GM19397 (cell line): ENCODE measurements around the gene SMOC2.

Source experiments
- ATAC-seq: cut with Tn5 transposase; IDR thresholded peaks from one replicate; pipeline ENCODE4 v1.9.1; 2021; ENCODE audit warnings: mild to moderate bottlenecking, moderate library complexity; ENCODE audit not compliant: unreplicated experiment

Gene SMOC2

DNA sequence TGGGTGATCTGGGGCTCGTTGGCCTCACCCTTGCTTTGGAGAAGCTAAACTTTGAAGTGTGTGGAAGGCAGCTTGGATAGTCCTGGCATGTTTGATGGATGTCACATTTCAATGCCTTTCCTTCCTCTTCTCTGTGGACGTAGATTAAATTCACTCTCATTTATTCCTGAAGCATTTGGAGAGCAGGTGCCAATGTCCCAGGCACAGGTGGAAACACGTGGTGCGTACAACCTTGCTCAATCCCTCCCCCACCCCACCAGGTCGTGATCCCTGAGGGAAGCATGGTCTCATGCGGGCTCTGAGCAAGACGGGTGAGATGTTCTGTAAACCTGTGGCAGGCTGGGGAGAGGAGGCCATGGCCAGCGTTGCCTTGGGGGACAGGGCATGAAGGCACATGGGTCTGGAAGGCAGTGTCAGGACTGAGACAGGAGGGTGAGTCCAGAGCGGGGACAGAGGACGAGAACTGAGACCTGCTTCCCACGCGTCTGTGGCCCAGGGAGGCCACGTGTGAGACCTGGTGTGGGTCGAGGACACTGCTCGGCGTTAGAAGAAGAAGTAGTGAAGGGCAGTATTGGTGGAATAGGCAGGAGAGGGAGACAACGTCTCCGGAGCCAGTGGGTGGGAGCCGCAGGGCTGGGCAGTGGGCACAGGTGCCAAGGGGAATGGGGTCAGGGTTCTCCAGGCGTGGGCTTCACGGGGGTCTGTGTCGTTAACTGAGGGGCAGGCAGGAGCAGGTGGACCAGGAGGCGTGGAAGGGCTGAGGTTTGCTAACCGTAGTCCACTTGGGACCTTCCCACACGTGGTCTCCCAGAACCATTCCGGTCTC, 34.4 kb downstream of the SMOC2 start:
- no peak for ATAC-seq

DNA sequence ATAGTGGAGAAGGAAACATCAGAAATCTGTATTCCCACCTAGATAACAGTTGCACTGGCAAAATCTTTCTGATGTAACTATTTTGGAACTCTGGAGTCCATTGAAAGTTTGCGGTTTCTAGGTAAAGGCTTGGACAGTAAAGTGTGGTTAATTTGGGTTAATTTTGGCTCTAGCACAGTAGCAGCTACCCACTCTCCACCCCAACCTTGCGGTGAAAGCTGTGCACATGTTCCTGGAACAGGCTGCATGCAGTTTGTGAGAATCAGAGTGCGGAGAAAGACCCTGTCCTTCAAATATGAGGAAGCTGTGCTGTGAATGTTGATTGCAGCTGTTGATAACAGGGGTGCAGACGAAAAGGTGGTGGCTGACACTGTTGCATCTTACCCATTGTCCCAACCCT, 38.4 kb downstream of the SMOC2 start:
- ATAC-seq: no peak

DNA sequence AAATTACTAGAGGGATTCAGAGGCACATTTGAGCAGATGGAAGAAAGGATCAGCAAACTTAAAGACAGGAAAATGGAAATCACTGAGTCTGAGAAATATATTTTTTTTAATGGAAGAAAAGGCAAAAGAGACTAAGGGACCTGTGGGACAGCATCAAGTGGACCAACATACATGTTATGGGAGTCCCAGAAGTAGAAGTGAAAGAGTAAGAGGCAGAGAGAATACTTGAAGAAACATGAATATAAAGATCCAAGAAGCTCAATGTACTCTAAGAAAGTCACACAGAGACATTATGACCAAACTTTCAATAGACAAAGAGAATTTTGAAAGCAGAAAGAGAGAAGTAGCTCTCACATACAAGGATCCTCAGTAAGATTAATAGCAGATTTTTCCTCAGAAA, 39.5 kb downstream of the SMOC2 start:
- ATAC-seq: no peak

DNA sequence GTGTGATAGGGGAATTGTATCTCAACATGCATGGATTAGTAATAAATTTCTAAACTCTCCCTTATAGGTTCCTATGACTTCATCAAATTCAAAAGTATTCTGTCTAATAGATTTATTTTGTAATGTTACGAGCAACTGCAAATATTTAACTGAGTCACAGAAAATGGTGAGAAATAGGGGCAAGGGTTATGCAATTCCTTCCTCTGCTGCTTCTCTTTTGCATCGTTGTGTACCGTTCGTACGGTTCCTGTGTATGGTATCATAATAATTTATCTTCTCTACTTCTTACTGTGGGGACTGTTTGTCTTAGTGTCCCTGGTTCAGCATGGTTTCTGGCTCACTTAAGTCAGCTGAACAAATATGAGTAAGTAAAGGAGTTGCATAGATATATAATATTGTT, 44.8 kb downstream of the SMOC2 start:
- ATAC-seq: no peak

DNA sequence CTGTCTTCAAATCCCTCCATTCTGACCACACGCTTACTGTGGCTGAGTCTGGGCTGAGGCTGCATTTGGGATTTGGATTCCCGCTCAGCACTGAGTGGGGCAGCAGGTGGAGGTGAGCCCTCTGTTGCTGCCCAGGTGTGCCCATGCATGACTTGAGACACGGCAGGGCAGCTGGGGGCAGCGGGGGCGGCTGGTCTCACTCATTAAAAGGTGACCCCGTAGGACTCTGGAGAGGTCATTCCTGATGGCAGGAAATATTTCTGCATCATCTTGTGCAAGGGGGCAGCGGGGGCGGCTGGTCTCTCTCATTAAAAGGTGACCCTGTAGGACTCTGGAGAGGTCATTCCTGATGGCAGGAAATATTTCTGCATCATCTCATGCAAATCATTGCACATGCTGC, 49.8 kb downstream of the SMOC2 start:
- no peak for ATAC-seq

DNA sequence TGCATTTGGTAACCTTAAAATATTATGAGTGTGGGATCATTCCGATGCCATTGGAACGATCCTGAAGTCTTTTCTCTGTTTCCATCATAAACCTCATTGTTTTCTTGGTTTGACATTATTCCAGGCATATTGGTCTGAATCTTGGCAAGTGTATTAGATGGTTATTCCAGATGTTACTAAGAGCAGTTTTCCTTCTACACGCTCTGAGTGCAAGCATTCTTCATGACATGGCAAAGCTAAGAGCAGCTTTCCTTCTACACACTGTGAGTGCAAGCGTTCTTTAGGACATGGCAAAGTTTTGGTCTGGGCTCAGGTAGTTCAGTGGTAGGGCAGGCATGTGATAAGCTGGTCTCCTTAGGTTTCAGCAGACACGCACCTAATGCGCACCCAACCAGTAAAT, 53.0 kb downstream of the SMOC2 start:
- no peak for ATAC-seq

DNA sequence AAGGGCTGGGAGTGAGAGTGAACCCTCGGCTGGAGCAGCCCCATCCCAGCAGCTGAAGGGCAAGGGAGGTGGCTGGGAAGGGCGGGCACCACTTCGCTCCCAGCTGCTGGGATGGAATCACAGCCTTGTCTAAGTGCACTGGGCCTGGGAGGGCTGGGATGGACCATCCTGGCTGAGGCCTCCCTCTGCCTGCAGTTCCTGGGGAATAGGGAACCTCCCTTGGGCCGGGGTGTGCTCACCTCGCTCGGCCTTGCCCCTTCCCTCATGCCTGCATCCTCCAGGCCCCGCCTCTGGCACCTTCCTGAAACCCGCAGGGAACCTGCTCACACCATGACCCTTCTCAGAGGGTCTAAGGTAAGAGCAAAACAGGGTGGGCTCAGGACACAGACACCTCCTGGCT, 53.7 kb downstream of the SMOC2 start:
- no peak for ATAC-seq

DNA sequence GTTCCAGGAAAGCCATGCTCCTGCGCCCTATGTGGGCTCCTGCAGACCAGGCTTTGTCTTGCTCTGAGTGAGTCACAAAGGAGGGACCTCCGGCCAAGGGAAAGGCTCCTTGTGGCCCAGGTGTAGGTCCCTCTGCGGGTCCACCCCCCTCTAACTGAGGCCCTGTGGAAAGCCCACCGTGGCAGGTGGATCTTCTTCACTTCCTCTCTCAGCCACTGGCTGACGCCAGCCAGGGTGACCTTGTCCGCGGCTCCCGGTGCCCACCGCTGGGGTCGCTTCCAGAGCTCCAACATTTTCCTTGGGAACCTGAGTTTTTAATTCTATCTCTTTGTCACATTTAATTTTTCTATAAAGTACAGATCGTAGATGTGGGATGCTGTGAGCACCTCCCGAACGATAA, 54.1 kb downstream of the SMOC2 start:
- ATAC-seq: no peak

DNA sequence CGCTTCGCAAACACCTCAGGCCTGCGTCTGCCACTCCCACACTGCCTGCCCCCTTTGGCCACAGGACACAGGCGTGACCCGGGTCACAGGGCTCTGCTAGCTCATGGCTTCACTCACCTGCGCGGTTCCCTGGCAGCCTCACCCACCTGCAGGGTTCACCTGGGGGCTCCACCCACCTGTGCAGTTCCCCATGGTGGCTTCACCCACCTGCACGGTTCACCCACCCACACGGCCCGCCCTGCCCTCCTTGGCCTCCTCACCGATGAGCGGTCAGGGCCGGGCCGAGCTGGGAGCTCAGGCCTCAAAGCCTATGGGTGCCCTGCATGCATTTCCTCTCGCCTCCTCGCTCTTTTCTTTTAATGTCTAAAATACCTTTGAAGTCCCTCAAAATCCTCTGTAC, 54.7 kb downstream of the SMOC2 start:
- no peak for ATAC-seq

DNA sequence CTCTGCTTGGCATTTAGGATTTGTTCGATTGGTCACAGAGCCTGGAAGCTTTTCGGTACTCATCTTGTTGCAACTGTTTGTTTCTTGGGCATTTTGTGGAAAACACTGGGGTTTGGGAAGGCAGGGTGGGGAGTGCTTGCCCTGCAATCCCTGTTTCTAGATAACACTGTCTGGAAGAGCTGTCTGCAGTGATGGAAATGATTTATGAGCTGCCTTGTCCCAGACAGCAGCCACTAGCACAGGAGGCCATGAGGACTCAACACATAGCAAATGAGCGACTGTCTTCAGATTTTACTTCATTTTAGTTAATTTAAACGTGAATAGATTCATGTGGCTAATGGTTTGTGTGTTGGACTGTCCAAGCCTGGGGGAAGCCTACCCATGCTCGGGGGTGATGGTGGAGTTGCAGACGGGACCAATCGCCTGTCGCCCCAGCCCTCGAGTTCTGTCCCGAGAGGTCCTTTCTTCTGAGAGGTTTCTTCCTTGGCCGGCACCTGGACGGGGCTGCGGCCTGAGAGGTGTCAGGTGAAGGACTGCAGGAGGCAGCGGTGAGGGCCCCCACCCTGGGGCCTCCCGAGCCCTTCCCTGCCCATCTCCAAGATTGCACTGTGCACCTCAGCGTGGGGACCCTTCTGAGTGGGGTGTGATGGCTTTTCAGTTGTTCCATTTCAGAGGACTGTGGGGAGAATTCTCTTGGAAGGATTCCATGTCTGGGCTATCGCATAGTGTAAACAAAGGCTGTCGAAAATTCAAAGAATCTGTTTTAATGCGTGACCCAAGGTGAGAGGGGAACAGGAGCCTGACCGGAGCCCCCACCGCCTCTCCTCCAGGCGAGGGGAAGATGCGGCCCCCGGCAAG, 55.4 kb downstream of the SMOC2 start:
- ATAC-seq: no peak

DNA sequence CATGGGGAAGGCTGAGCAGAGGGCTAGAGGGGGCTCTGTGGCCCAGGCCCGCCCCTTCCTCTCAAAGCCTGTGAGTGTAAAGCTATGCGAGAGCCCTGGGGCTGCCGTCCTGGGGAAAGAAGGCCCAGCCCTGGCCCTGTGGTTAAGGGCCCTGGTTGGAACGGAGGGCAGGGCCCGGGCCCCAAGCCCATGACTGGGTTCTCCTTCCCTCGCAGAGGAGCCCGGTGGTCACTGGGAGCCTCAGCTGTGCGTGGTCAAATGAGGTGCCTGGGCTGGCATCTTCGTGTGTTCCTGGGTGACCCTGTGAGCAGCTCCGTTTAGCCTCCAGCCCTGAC, 56.0 kb downstream of the SMOC2 start:
- no peak for ATAC-seq

DNA sequence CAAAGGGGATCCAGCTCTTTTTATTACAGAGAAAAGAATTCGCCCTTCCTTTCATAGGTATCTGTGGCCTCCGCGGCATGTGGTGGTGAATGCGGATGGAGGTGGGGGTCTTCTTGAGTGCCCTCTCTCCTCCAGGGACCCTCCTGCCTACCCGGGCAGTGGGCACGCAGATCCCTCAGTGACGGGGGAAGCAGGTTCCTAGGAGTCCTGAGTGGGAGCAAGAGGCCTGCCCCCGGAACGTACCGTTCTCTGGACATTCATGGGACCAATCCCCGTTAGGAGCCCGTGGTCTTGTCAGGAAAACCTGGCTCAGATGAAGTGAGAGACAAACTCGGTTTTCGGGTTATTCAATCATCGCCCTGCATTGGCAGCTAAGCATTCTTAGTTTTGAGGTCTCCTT, 56.4 kb downstream of the SMOC2 start:
- ATAC-seq: no peak

DNA sequence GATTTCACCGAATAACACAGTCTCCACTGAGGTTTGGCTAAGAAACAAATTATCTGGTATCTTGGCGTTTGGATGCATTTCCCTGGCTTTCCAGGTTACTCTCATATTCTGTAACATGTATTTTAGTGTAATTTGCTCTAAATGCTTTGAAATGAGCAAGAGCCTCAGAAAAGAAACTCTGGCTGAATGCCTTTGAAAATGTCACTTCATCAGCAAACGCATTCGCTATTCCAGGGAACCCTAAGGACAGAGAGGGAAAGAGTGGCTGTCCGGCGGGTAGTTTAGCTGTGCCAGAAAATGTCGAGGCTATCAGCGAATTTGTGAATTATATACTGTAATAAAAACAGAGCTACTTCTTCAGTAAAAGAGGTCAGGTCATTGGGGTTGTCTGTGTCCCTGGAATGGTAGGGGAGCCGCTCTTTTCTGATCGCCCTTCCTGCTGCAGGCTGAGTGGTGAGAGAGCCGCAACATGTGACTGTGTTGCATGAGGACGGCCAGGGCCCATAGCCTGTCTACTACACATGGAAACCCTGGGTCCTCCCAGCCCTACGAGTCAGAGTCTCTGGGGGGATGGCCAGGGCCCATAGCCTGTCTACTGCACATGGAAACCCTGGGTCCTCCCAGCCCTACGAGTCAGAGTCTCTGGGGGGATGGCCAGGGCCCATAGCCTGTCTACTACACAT, 57.3 kb downstream of the SMOC2 start:
- ATAC-seq: no peak

DNA sequence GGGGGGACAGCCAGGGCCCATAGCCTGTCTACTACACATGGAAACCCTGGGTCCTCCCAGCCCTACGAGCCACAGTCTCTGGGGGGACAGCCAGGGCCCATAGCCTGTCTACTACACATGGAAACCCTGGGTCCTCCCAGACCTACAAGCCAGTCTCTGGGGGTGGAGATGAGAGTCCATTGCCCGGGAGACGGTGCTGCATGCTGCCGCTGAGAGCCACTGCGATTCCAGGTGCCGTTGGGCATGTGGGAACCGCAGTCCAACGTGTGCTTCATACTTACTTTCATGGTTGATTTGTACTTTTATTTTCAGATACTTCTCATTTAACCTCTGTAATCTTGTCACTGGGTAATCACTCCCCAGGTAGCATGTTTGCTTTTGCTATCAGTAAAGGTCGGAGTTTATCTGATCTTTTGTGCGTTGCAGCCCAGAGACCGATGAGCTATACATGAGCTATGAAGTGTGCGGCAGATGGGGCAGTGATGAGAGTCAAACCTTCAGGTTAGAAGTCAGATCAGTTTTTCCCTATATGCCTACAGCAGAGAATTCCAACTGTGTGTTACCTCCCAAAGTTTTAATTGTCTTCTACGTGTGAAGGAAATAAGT, 58.2 kb downstream of the SMOC2 start:
- no peak for ATAC-seq

DNA sequence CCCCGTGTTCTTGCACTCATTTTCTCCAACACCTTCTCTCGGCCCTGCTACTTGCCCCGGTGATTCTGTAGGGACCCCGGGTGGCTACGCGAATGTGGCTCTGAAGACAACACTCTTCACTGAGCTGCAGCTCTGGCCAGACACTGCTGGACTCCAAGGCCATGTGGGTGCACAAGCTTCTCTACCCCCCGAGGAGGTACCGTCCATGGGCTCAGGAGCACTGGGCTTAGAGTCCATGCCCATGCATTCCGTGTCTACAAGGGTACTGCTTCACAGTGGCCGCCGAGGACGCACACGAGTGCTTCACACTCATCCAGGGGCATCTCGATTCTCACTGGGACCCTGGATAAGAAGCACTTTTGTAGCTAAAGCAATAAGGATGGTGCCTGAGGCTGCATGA, 59.5 kb downstream of the SMOC2 start:
- ATAC-seq: no peak

DNA sequence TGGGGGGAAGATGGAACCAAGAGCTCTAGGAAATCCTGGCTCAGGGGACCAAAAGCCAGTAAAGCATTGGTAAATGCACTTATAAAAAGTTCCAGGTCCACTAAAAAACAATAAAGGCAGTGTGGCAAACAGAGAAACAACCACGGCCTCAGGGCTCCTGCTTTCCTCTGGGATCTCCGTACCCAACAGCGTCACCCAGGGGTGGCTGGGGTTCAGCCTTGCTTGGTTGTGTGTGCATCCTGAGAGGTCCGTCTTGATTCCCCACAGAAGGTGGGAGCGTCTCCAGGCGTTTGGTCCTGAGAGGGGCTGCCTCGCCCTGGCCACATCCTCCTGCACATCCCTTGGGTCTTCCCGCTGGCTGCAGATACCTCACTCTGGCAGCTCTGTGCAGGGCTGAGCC, 60.6 kb downstream of the SMOC2 start:
- no peak for ATAC-seq

DNA sequence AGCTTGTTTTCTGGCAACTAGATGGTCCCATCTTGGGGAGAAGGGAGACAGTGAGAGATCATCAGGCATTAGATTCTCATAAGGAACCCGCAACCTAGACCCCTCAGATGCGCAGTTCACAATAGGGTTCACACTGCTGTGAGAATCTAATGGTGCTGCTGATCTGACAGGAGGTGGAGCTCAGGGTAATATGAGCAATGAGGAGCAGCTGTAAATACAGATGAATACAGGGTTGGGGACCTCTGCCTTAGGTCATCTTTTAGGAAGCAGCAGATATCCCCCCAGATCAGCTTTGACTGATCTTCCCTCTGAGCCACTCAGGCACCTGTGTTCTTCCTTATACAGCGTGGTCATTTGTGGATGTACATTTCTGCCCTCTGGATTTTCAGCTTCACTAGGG, 63.4 kb downstream of the SMOC2 start:
- no peak for ATAC-seq

DNA sequence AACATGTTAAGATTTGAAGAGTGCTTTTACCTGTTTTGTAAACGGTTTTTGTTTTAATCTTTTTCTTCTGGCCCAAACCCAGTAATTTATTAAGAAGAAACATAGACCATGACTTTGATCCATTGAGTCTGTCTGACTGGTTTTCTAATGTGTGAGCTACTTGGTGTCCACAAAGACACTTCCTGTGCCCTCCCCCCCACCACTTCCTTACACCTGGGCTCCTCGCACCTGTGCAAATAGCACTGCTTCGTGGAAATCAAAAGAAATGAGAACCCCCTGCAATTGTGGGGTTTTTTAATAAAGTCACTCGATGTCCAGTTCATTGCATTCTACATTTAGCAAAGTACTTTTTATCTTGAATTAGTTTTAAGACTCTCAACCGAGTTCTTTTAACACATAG, 65.5 kb downstream of the SMOC2 start:
- ATAC-seq: no peak

DNA sequence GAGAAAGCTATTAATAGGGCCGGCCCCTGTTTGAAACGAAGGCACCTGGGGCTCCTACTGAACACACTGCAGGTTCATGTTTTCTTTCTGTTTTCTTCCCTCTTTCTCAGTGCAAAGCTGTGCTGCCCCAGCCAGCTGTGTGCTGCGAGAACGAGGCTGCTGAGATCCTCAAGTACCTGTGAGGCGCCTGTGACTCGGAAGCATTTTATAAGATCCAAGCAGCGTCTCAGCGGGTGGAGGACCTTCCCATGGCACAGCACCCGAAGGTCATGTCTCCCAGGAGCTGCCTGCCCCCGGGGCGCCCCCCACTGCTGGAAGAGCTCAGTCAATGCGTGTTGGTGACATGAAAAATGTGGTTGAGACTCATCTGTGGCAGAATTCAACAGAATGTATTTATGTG, 66.3 kb downstream of the SMOC2 start:
- no peak for ATAC-seq

DNA sequence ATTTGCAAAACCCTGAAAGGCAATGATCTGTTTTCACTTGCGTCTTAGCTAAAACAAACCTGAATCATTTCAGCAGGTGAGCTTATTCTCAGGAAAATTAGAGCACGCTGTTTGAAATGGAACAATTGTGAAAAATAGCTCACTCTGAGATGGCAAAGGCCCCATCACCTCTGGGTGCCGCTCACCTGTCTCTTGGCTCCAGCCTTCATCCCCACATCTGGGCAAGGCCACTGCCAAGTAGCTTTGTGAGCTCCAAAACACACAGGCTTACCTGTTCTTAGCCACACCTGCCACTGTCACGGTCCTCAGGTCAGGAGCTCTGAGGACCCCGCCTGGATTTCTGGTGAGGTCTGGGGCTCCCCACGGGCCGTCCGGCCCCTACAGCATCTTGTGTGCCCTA, 66.7 kb downstream of the SMOC2 start:
- no peak for ATAC-seq

DNA sequence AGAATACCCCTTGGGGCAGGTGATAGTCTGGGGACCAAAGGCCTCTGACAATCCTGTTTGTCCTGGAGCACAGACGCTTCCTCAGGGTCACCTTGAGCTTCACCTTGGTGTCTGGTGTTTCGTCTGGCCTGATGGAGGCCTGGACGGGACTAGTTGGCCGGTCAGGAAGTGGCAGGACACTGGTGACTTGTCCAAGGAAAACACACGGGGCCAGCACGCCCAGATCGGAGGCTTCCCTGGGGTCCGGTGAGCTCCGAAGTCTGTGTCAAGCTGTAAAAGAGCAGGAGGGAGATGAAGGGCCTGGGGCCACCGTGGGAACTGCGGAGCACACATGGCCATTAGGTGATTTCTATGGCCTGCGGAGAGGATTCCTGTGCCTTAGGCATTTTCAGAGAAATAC, 67.9 kb downstream of the SMOC2 start:
- no peak for ATAC-seq

DNA sequence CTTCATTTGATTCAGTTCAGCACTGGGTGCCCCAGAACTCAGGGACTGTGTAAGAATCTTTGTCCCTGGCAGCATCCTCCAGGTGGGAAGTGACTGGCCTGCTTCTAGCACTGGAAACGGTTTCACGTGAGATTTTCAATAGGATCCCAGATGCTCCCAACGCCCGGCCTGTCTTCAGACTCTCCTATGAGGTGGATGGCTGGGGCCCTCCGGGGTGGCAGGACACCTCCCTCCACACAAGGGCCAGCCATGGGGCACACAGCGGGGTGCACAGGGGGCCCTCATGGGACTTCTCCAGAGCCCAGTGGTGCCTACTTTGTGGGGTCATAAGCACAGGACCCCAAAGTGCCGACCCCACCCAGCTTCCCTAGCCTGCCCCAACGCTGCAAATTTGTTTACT, 72.8 kb downstream of the SMOC2 start:
- no peak for ATAC-seq
